ENCODE measurements around the gene LUZP4.

Gene LUZP4

GRCh38 chrX:115261148-115261547 is 28.4 kb upstream of the LUZP4 start:
- no peak for DNase-seq (ENCODE audit: low read depth)
- in situ Hi-C loops (cut with HindIII; ENCODE audit: low sequenced_read_pairs) = no loop called here
- TF ChIP-seq, protein P1, sequence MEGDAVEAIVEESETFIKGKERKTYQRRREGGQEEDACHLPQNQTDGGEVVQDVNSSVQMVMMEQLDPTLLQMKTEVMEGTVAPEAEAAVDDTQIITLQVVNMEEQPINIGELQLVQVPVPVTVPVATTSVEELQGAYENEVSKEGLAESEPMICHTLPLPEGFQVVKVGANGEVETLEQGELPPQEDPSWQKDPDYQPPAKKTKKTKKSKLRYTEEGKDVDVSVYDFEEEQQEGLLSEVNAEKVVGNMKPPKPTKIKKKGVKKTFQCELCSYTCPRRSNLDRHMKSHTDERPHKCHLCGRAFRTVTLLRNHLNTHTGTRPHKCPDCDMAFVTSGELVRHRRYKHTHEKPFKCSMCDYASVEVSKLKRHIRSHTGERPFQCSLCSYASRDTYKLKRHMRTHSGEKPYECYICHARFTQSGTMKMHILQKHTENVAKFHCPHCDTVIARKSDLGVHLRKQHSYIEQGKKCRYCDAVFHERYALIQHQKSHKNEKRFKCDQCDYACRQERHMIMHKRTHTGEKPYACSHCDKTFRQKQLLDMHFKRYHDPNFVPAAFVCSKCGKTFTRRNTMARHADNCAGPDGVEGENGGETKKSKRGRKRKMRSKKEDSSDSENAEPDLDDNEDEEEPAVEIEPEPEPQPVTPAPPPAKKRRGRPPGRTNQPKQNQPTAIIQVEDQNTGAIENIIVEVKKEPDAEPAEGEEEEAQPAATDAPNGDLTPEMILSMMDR (IDR thresholded peaks at IDR 0.05; ENCODE audit: low read depth, low read length, missing control alignments) = no peak

GRCh38 chrX:115264009-115264408 is 25.5 kb upstream of the LUZP4 start:
- no peak for DNase-seq (ENCODE audit: low read depth)
- TF ChIP-seq, protein P1 (IDR thresholded peaks at IDR 0.05; ENCODE audit: low read depth, low read length, missing control alignments) = no peak
- H3K4me3 ChIP-seq (ENCODE audit: low read depth, low read length) = no peak overlapping the region
- in situ Hi-C loops (cut with HindIII; ENCODE audit: low sequenced_read_pairs) = no loop called here

More at GRCh38 chrX:115261148-115261547, 28.4 kb upstream of the LUZP4 start:
- H3K4me3 ChIP-seq (ENCODE audit: low read depth, low read length) = no peak overlapping the region

- TF ChIP-seq, protein P1 (IDR thresholded peaks at IDR 0.05; ENCODE audit: low read depth, low read length, missing control alignments) = no peak
- in situ Hi-C loops (cut with HindIII; ENCODE audit: low sequenced_read_pairs) = no loop called here
- no peak overlapping the region for H3K4me3 ChIP-seq (ENCODE audit: low read depth, low read length)
- no peak for DNase-seq (ENCODE audit: low read depth)
Measured at GRCh38 chrX:115266300-115266699, 23.2 kb upstream of the LUZP4 start.

- no peak overlapping the region for H3K4me3 ChIP-seq (ENCODE audit: low read depth, low read length)
- TF ChIP-seq, protein P1 (IDR thresholded peaks at IDR 0.05; ENCODE audit: low read depth, low read length, missing control alignments) = peak; percentile 20
- no peak for DNase-seq (ENCODE audit: low read depth)
- in situ Hi-C loops (cut with HindIII; ENCODE audit: low sequenced_read_pairs) = no loop called here
Measured at GRCh38 chrX:115268421-115268820, 21.1 kb upstream of the LUZP4 start.

GRCh38 chrX:115269051-115269683 is 20.3 kb upstream of the LUZP4 start:
- H3K4me3 ChIP-seq (ENCODE audit: low read depth, low read length) = no peak overlapping the region
- DNase-seq (ENCODE audit: low read depth) = no peak
- in situ Hi-C loops (cut with HindIII; ENCODE audit: low sequenced_read_pairs) = no loop called here
- TF ChIP-seq, protein P1 (IDR thresholded peaks at IDR 0.05; ENCODE audit: low read depth, low read length, missing control alignments) = no peak

GRCh38 chrX:115284877-115285276 is 4.6 kb upstream of the LUZP4 start:
- in situ Hi-C loops (cut with HindIII; ENCODE audit: low sequenced_read_pairs) = no loop called here
- DNase-seq (ENCODE audit: low read depth) = no peak

More at GRCh38 chrX:115284877-115285276, 4.6 kb upstream of the LUZP4 start:
- H3K4me3 ChIP-seq (ENCODE audit: low read depth, low read length) = no peak overlapping the region
- TF ChIP-seq, protein P1 (IDR thresholded peaks at IDR 0.05; ENCODE audit: low read depth, low read length, missing control alignments) = no peak

Measured in astrocyte of the cerebellum (primary cell).